HCT116 (cell line): ENCODE data around the gene PASD1.

ENCODE experiments used
- CEBPB ChIP-seq: IDR thresholded peaks from 2 replicates; pipeline ENCODE4 v1.6.1; 2012; ENCODE audit warnings: low read depth
- EZH2 ChIP-seq: fragments of 200-600 bp; sonication (generic); IDR thresholded peaks from 2 replicates; pipeline ENCODE4 v1.6.1; 2017; ENCODE audit warnings: antibody characterized with exemption, mixed run types
- EZH2phosphoT487 ChIP-seq: fragments of 200-600 bp; IDR thresholded peaks from 2 replicates; pipeline ENCODE4 v1.6.1; 2018; ENCODE audit warnings: antibody characterized with exemption, borderline replicate concordance
- FOSL1 ChIP-seq: IDR thresholded peaks from 2 replicates; pipeline ENCODE4 v1.6.1; 2012; ENCODE audit warnings: low read depth
- POLR2AphosphoS5 ChIP-seq: IDR thresholded peaks from 2 replicates; pipeline ENCODE4 v1.6.1; 2011; ENCODE audit warnings: mild to moderate bottlenecking, low read depth, low read length, moderate library complexity
- SIN3A ChIP-seq: IDR thresholded peaks from 2 replicates; pipeline ENCODE4 v1.6.1; 2012; ENCODE audit warnings: low read depth
- YY1 ChIP-seq: IDR thresholded peaks from 2 replicates; pipeline ENCODE4 v1.6.1; 2011; ENCODE audit warnings: low read length, low read depth, moderate library complexity, mild to moderate bottlenecking; ENCODE audit not compliant: insufficient replicate concordance; ENCODE audit errors: extremely low read depth
- ZFX ChIP-seq: fragments of 450-650 bp; IDR thresholded peaks from 2 replicates; pipeline ENCODE4 v1.6.1; 2017
- ZNF274 ChIP-seq: fragments of 200-500 bp; sonication (Bioruptor generic); IDR thresholded peaks from 2 replicates; pipeline ENCODE4 v1.6.1; 2014; ENCODE audit warnings: mild to moderate bottlenecking, low read depth, low read length, inconsistent platforms
- TF ChIP-seq, protein P1 (sequence below), 3 experiments: fragments of 200-600 bp in 1 of 3; sonication (generic) in 1 of 3; IDR thresholded peaks in 2 of 3; conservative IDR thresholded peaks in 1 of 3; 2 replicates each; pipeline ENCODE4 v1.5.1; 2012 to 2017; ENCODE audit warnings: low read depth in 2 of 3, low read length in 2 of 3, antibody characterized with exemption in 1 of 3, borderline replicate concordance in 1 of 3, control low read depth in 1 of 3, mild to moderate bottlenecking in 1 of 3, mixed read lengths in 1 of 3, mixed run types in 1 of 3, moderate library complexity in 1 of 3; ENCODE audit not compliant: insufficient read depth in 1 of 3
- TF ChIP-seq, protein P2 (sequence below): IDR thresholded peaks from 2 replicates; pipeline ENCODE4 v1.6.1; 2012; ENCODE audit warnings: low read depth

DNA sequence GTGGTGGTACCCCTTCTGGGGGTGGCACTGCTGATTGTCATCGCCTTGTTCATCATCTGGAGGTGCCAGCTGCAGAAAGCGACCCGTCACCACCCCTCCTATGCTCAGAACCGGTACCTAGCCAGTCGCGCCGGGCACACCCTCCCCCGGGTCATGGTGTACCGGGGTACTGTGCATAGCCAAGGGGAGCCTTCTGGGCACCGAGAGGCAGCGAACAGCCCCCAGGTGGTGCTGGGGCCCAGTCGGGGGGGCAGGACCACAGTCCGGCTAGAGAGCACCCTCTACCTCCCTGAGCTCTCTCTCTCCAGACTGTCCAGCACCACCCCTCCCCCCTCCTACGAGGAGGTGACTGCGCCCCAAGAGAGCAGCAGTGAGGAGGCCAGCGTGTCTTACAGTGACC lies 137.1 kb downstream of the PASD1 start:
- TF ChIP-seq, protein P1, sequence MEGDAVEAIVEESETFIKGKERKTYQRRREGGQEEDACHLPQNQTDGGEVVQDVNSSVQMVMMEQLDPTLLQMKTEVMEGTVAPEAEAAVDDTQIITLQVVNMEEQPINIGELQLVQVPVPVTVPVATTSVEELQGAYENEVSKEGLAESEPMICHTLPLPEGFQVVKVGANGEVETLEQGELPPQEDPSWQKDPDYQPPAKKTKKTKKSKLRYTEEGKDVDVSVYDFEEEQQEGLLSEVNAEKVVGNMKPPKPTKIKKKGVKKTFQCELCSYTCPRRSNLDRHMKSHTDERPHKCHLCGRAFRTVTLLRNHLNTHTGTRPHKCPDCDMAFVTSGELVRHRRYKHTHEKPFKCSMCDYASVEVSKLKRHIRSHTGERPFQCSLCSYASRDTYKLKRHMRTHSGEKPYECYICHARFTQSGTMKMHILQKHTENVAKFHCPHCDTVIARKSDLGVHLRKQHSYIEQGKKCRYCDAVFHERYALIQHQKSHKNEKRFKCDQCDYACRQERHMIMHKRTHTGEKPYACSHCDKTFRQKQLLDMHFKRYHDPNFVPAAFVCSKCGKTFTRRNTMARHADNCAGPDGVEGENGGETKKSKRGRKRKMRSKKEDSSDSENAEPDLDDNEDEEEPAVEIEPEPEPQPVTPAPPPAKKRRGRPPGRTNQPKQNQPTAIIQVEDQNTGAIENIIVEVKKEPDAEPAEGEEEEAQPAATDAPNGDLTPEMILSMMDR (IDR thresholded peaks at IDR 0.05 in 2 of 3, conservative IDR thresholded peaks at IDR 0.05 in 1 of 3; ENCODE audit: borderline replicate concordance in 1 of 3, insufficient read depth in 1 of 3, low read depth in 2 of 3, low read length in 2 of 3) = no peak
- TF ChIP-seq CEBPB (no peak), ZNF274 (no peak), EZH2phosphoT487 (no peak), SIN3A (no peak), FOSL1 (no peak), POLR2AphosphoS5 (no peak), YY1 (no peak), EZH2 (no peak), ZFX (no peak)
- TF ChIP-seq, protein P2, sequence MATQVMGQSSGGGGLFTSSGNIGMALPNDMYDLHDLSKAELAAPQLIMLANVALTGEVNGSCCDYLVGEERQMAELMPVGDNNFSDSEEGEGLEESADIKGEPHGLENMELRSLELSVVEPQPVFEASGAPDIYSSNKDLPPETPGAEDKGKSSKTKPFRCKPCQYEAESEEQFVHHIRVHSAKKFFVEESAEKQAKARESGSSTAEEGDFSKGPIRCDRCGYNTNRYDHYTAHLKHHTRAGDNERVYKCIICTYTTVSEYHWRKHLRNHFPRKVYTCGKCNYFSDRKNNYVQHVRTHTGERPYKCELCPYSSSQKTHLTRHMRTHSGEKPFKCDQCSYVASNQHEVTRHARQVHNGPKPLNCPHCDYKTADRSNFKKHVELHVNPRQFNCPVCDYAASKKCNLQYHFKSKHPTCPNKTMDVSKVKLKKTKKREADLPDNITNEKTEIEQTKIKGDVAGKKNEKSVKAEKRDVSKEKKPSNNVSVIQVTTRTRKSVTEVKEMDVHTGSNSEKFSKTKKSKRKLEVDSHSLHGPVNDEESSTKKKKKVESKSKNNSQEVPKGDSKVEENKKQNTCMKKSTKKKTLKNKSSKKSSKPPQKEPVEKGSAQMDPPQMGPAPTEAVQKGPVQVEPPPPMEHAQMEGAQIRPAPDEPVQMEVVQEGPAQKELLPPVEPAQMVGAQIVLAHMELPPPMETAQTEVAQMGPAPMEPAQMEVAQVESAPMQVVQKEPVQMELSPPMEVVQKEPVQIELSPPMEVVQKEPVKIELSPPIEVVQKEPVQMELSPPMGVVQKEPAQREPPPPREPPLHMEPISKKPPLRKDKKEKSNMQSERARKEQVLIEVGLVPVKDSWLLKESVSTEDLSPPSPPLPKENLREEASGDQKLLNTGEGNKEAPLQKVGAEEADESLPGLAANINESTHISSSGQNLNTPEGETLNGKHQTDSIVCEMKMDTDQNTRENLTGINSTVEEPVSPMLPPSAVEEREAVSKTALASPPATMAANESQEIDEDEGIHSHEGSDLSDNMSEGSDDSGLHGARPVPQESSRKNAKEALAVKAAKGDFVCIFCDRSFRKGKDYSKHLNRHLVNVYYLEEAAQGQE = no peak
